HCT116 (cell line): ENCODE data around the gene TFDP3. TPM values are rescaled to one million over a fixed set of nuclear protein-coding genes. Genes with fewer than 3 reads are reported as not detected.

Source experiments
- ATAC-seq: fragments of 200-7000 bp; cut with Tn5 transposase; 2 replicates; pipeline ENCODE4 v1.9.1; 2020; ENCODE audit warnings: mild to moderate bottlenecking, moderate library complexity
- BruUV-seq: library from RNA; stranded (reverse); fragments of 400-500 nt; replicated peaks from 2 replicates; lab custom pipeline; 2021; lab: Mats Ljungman, UMichigan
- CTCF ChIA-PET: fragments of 300-600 bp; sonication (Branson Sonifier 250); formaldehyde crosslinking; loops from one replicate; lab custom pipeline; 2021; ENCODE audit warnings: antibody characterized with exemption; lab: Charles Lee
- POLR2A ChIA-PET: fragments of 300-600, 350-600 bp; sonication (Branson Sonifier 250); formaldehyde crosslinking; loops from one replicate; lab custom pipeline; 2021; ENCODE audit warnings: antibody characterized with exemption; lab: Charles Lee
- RAD21 ChIA-PET, 2 experiments: fragments of 300-600 bp; sonication (Branson Sonifier 250); formaldehyde crosslinking; loops; one replicate each; lab custom pipeline; 2023; ENCODE audit warnings: low total read pairs in 2 of 2; ENCODE audit not compliant: uncharacterized antibody in 2 of 2, unreplicated experiment in 2 of 2, low non-redundant PET in 1 of 2; lab: Charles Lee
- DNase-seq: peaks from one replicate; pipeline ENCODE4 v3.0.0-alpha.2; 2010; ENCODE audit warnings: low read depth, low spot score
- H2AFZ ChIP-seq: fragments of 200-600 bp; shearing (Covaris generic), sonication (generic); 2 replicates; pipeline ENCODE4 v1.6.1; 2017; ENCODE audit warnings: low read depth, mixed run types, mixed read lengths, antibody characterized with exemption, low read length; ENCODE audit not compliant: poor library complexity, severe bottlenecking
- H3K27ac ChIP-seq: 2 replicates; pipeline ENCODE4 v1.5.1; 2012; ENCODE audit warnings: low read depth, low read length
- H3K27me3 ChIP-seq: fragments of 200-600 bp; sonication (generic); 2 replicates; pipeline ENCODE4 v1.6.1; 2016; ENCODE audit warnings: mixed run types, low read length, mixed read lengths; ENCODE audit not compliant: insufficient read depth
- H3K36me3 ChIP-seq, 2 experiments: fragments of 200-500 bp in 1 of 2; fragments of 200-600 bp in 1 of 2; sonication (Bioruptor generic) in 1 of 2; sonication (generic) in 1 of 2; 2 replicates each; pipeline versions ENCODE4 v1.5.1 to v1.6.1; 2014 to 2016; ENCODE audit warnings: low read length in 2 of 2, inconsistent platforms in 1 of 2, mixed read lengths in 1 of 2, mixed run types in 1 of 2; ENCODE audit not compliant: insufficient read depth in 2 of 2, control insufficient read depth in 1 of 2
- H3K4me1 ChIP-seq, 2 experiments: fragments of 200-600 bp in 1 of 2; sonication (generic) in 1 of 2; 2 replicates each; pipeline versions ENCODE4 v1.5.1 to v1.6.1; 2012 to 2017; ENCODE audit warnings: low read length in 2 of 2, inconsistent platforms in 1 of 2, mild to moderate bottlenecking in 1 of 2, mixed read lengths in 1 of 2, mixed run types in 1 of 2, moderate library complexity in 1 of 2; ENCODE audit not compliant: insufficient read depth in 2 of 2, control insufficient read depth in 1 of 2
- H3K4me2 ChIP-seq: fragments of 200-600 bp; sonication (generic); 2 replicates; pipeline ENCODE4 v1.6.1; 2017; ENCODE audit warnings: mixed run types, low read length, mixed read lengths
- H3K4me3 ChIP-seq, 2 experiments: fragments of 200-600 bp in 1 of 2; sonication (generic) in 1 of 2; replicated peaks in 1 of 2; 2 replicates each; pipeline ENCODE4 v1.5.1; 2011 to 2016; ENCODE audit warnings: low read length in 2 of 2, control low read depth in 1 of 2, low read depth in 1 of 2, mild to moderate bottlenecking in 1 of 2, mixed read lengths in 1 of 2, mixed run types in 1 of 2
- H3K79me2 ChIP-seq: fragments of 200-600 bp; sonication (generic); 2 replicates; pipeline ENCODE4 v1.6.1; 2017; ENCODE audit warnings: mild to moderate bottlenecking, mixed run types, low read length, moderate library complexity, mixed read lengths; ENCODE audit not compliant: insufficient read depth
- H3K9ac ChIP-seq: fragments of 200-600 bp; sonication (generic); 2 replicates; pipeline ENCODE4 v1.6.1; 2016; ENCODE audit warnings: low read length, mixed read lengths
- H3K9me2 ChIP-seq: fragments of 200-600 bp; sonication (generic), shearing (Covaris generic); 2 replicates; pipeline ENCODE4 v1.6.1; 2017; ENCODE audit warnings: mixed run types, mild to moderate bottlenecking, moderate library complexity; ENCODE audit not compliant: insufficient read depth
- H3K9me3 ChIP-seq, 2 experiments: fragments of 200-500 bp in 1 of 2; fragments of 200-600 bp in 1 of 2; sonication (Bioruptor generic) in 1 of 2; sonication (generic) in 1 of 2; 2 replicates each; pipeline ENCODE4 v1.6.1; 2014 to 2017; ENCODE audit warnings: low read length in 2 of 2, mixed read lengths in 2 of 2, inconsistent platforms in 1 of 2, low read depth in 1 of 2, mild to moderate bottlenecking in 1 of 2, mixed run types in 1 of 2, moderate library complexity in 1 of 2; ENCODE audit not compliant: control insufficient read depth in 1 of 2, insufficient read depth in 1 of 2
- H4K20me1 ChIP-seq: fragments of 200-600 bp; sonication (generic), shearing (Covaris generic); 2 replicates; pipeline ENCODE4 v1.6.1; 2017; ENCODE audit warnings: mixed run types, mild to moderate bottlenecking, moderate library complexity; ENCODE audit not compliant: insufficient read depth
- EGR1 ChIP-seq: IDR thresholded peaks from 2 replicates; pipeline ENCODE4 v1.6.1; 2012; ENCODE audit warnings: low read depth
- EZH2 ChIP-seq: fragments of 200-600 bp; sonication (generic); IDR thresholded peaks from 2 replicates; pipeline ENCODE4 v1.6.1; 2017; ENCODE audit warnings: antibody characterized with exemption, mixed run types
- FOSL1 ChIP-seq: IDR thresholded peaks from 2 replicates; pipeline ENCODE4 v1.6.1; 2012; ENCODE audit warnings: low read depth
- JUND ChIP-seq: IDR thresholded peaks from 2 replicates; pipeline ENCODE4 v1.6.1; 2012
- RAD21 ChIP-seq: IDR thresholded peaks from 2 replicates; pipeline ENCODE4 v1.6.1; 2012; ENCODE audit warnings: low read depth, mild to moderate bottlenecking
- SRF ChIP-seq: IDR thresholded peaks from 2 replicates; pipeline ENCODE4 v1.6.1; 2012; ENCODE audit warnings: low read depth
- intact Hi-C: fragments of 100-400 bp; cut with micrococcal nuclease; formaldehyde crosslinking; loops from 2 replicates; pipeline ENCODE4 v1.10.0; 2022
- total RNA-seq: library from RNA; stranded (reverse); gene quantifications from one replicate; pipeline ENCODE4 v1.2.1, GENCODE V29; 2021; ENCODE audit not compliant: unreplicated experiment
- TF ChIP-seq, protein P1 (sequence below), 3 experiments: fragments of 200-600 bp in 1 of 3; sonication (generic) in 1 of 3; IDR thresholded peaks in 2 of 3; conservative IDR thresholded peaks in 1 of 3; 2 replicates each; pipeline ENCODE4 v1.5.1; 2012 to 2017; ENCODE audit warnings: low read depth in 2 of 3, low read length in 2 of 3, antibody characterized with exemption in 1 of 3, borderline replicate concordance in 1 of 3, control low read depth in 1 of 3, mild to moderate bottlenecking in 1 of 3, mixed read lengths in 1 of 3, mixed run types in 1 of 3, moderate library complexity in 1 of 3; ENCODE audit not compliant: insufficient read depth in 1 of 3

Gene TFDP3
- total RNA-seq, 1 experiment from 2014 or later, result not detected

DNA sequence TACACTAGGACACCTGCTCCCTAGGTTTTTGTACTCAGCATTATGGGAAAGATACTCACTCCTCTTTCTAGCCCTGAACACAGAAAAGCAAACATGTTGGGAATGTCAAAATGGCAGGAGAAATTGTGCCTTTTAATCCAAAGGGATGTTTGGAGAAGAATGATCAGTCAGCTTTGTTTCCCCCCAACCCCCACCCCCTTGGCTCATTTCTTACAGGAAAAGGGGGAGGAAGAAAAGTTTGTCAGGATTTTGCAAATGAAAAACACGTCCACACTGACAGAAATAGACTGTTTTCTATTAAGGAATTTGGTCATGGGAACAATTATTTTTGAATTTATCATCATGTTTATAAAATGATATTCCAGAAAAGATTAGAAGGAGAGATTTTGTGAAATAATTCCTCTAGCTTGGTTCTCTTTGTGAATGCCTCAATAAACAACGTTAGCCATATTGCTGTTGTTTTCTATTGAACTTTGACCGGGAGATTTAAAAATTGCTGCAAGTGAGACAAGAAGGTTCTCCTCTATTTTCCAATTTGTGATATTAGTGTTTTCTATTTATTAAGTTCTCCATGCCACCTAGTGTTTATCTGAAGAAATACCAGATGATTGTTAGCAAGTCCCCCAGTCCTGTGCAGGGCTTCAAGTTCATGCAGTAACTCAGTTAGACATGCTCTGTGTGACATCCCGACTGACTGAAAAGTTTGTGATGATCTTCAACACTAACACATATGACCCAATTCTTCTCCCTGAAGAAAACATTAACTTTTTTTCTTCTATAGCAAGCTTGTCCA lies 31.3 kb upstream of the TFDP3 start:
- ATAC-seq (peak; percentile 47; the same call in 1 of the 2 replicates), DNase-seq (no peak)
- Histone ChIP-seq H3K4me1 (no peaks in the 10 kb centered on the region), H4K20me1 (no peaks in the 10 kb centered on the region), H3K4me2 (no peak overlapping the region), H2AFZ (no peak overlapping the region), H3K9me2 (no peaks in the 10 kb centered on the region), H3K4me3 (no peak overlapping the region), H3K27ac (no peak overlapping the region), H3K9ac (no peak overlapping the region), H3K79me2 (no peaks in the 10 kb centered on the region), H3K36me3 (no peaks in the 10 kb centered on the region), H3K27me3 (no peaks in the 10 kb centered on the region), H3K9me3 (no peaks in the 10 kb centered on the region)
- no TSS peak for BruUV-seq
- TF ChIP-seq, protein P1, sequence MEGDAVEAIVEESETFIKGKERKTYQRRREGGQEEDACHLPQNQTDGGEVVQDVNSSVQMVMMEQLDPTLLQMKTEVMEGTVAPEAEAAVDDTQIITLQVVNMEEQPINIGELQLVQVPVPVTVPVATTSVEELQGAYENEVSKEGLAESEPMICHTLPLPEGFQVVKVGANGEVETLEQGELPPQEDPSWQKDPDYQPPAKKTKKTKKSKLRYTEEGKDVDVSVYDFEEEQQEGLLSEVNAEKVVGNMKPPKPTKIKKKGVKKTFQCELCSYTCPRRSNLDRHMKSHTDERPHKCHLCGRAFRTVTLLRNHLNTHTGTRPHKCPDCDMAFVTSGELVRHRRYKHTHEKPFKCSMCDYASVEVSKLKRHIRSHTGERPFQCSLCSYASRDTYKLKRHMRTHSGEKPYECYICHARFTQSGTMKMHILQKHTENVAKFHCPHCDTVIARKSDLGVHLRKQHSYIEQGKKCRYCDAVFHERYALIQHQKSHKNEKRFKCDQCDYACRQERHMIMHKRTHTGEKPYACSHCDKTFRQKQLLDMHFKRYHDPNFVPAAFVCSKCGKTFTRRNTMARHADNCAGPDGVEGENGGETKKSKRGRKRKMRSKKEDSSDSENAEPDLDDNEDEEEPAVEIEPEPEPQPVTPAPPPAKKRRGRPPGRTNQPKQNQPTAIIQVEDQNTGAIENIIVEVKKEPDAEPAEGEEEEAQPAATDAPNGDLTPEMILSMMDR (IDR thresholded peaks at IDR 0.05 in 2 of 3, conservative IDR thresholded peaks at IDR 0.05 in 1 of 3; ENCODE audit: borderline replicate concordance in 1 of 3, insufficient read depth in 1 of 3, low read depth in 2 of 3, low read length in 2 of 3), result 0 out of 6 replicates have a peak, but pooled peaks of 1 of the 3 experiments have one; percentile 12
- TF ChIP-seq RAD21 (peak; percentile 41; the same call in 1 of the 2 replicates), SRF (no peak)
- ChIA-PET CTCF (no interaction called here), POLR2A (no interaction called here), RAD21 (interaction anchor here in 1 of 2 experiments (0.5 kb wide), 1 partner anchor 509 kb away, joined by 3 read pairs; no protein-coding TSS in a partner anchor)
- intact Hi-C loops, result no loop called here

GRCh38 chrX:133248177-133248576 lies 30.0 kb upstream of the TFDP3 start:
- no peak overlapping the region for H3K4me2 ChIP-seq
- intact Hi-C loops, result no loop called here
- RAD21 ChIA-PET, result no interaction called here

More at GRCh38 chrX:133248177-133248576, 30.0 kb upstream of the TFDP3 start:
- Histone ChIP-seq H3K4me3 (no peak overlapping the region), H3K79me2 (no peaks in the 10 kb centered on the region), H3K9me2 (no peaks in the 10 kb centered on the region), H4K20me1 (no peaks in the 10 kb centered on the region), H3K9me3 (no peaks in the 10 kb centered on the region), H3K27ac (no peak overlapping the region), H3K36me3 (no peaks in the 10 kb centered on the region), H3K9ac (no peak overlapping the region), H3K27me3 (no peaks in the 10 kb centered on the region), H2AFZ (no peak overlapping the region), H3K4me1 (no peaks in the 10 kb centered on the region)
- no TSS peak for BruUV-seq
- TF ChIP-seq FOSL1 (no peak), EGR1 (no peak), JUND (no peak), EZH2 (no peak)
- TF ChIP-seq, protein P1 (IDR thresholded peaks at IDR 0.05 in 2 of 3, conservative IDR thresholded peaks at IDR 0.05 in 1 of 3; ENCODE audit: borderline replicate concordance in 1 of 3, insufficient read depth in 1 of 3, low read depth in 2 of 3, low read length in 2 of 3), result no peak
- ChIA-PET POLR2A (no interaction called here), CTCF (no interaction called here)
- no peak for DNase-seq
- ATAC-seq, result no peak
